SU-DHL-6 (cell line): Measurements from ENCODE around the gene APPL2.

Experiments used
- H2AFZ ChIP-seq: fragments of 200-600 bp; sonication (generic); 2 replicates; pipeline ENCODE4 v1.6.1; 2014; ENCODE audit warnings: low read depth, mild to moderate bottlenecking, moderate library complexity, mixed read lengths, antibody characterized with exemption, low read length; ENCODE audit not compliant: severe bottlenecking
- H3F3A ChIP-seq: fragments of 200-600 bp; shearing (Covaris generic); 2 replicates; pipeline ENCODE4 v1.6.0; 2016; ENCODE audit warnings: antibody characterized with exemption, mild to moderate bottlenecking; ENCODE audit not compliant: insufficient read depth
- H3K27ac ChIP-seq: fragments of 200-600 bp; sonication (generic); 2 replicates; pipeline ENCODE4 v1.5.1; 2016; ENCODE audit warnings: low read depth, mild to moderate bottlenecking, low read length, moderate library complexity, mixed read lengths
- H3K27me3 ChIP-seq: fragments of 200-600 bp; sonication (generic), shearing (Covaris generic); 2 replicates; pipeline ENCODE4 v1.6.0; 2014; ENCODE audit warnings: mild to moderate bottlenecking, low read length
- H3K36me3 ChIP-seq: fragments of 200-600 bp; sonication (generic); 2 replicates; pipeline ENCODE4 v1.6.1; 2014; ENCODE audit warnings: mild to moderate bottlenecking, low read length, mixed read lengths
- H3K4me2 ChIP-seq: fragments of 300-600, 200-600 bp; shearing (Covaris generic), sonication (generic); 2 replicates; pipeline ENCODE4 v1.6.0; 2014; ENCODE audit warnings: low read length, low read depth, mild to moderate bottlenecking; ENCODE audit not compliant: poor library complexity, severe bottlenecking
- H3K4me3 ChIP-seq: fragments of 200-600 bp; sonication (generic); 2 replicates; pipeline ENCODE4 v1.5.1; 2014; ENCODE audit warnings: antibody characterized with exemption, low read length, mild to moderate bottlenecking, mixed read lengths; ENCODE audit not compliant: insufficient read depth, poor library complexity, severe bottlenecking
- H3K79me2 ChIP-seq: fragments of 200-600 bp; sonication (generic); 2 replicates; pipeline ENCODE4 v1.6.1; 2014; ENCODE audit warnings: mild to moderate bottlenecking, low read length, moderate library complexity; ENCODE audit not compliant: insufficient read depth
- H3K9ac ChIP-seq: fragments of 200-600 bp; sonication (generic); 2 replicates; pipeline ENCODE4 v1.7.0; 2014; ENCODE audit warnings: mild to moderate bottlenecking, low read length
- H3K9me2 ChIP-seq: fragments of 200-600 bp; sonication (generic); replicated peaks from 2 replicates; pipeline ENCODE4 v1.6.1; 2014; ENCODE audit warnings: low read length; ENCODE audit not compliant: insufficient read depth
- H3K9me3 ChIP-seq: fragments of 200-600 bp; sonication (generic); 2 replicates; pipeline ENCODE4 v1.6.1; 2014; ENCODE audit warnings: low read length, mixed read lengths; ENCODE audit not compliant: insufficient read depth
- H4K20me1 ChIP-seq: fragments of 200-600 bp; sonication (generic); 2 replicates; pipeline ENCODE4 v1.6.1; 2014; ENCODE audit warnings: low read depth, mild to moderate bottlenecking, antibody characterized with exemption, low read length, moderate library complexity, mixed read lengths
- EZH2phosphoT487 ChIP-seq: fragments of 200-600 bp; sonication (generic), shearing (Covaris generic); conservative IDR thresholded peaks from 2 replicates; pipeline ENCODE4 v1.6.1; 2018; ENCODE audit warnings: mild to moderate bottlenecking, antibody characterized with exemption, low read length, moderate library complexity, mixed read lengths
- TF ChIP-seq, protein P1 (sequence below): fragments of 200-600 bp; sonication (generic); IDR thresholded peaks from one replicate; pipeline ENCODE4 v1.5.1; 2017; ENCODE audit warnings: antibody characterized with exemption, mild to moderate bottlenecking, low read length, moderate library complexity; ENCODE audit not compliant: insufficient read depth, poor library complexity, severe bottlenecking

Gene APPL2

DNA sequence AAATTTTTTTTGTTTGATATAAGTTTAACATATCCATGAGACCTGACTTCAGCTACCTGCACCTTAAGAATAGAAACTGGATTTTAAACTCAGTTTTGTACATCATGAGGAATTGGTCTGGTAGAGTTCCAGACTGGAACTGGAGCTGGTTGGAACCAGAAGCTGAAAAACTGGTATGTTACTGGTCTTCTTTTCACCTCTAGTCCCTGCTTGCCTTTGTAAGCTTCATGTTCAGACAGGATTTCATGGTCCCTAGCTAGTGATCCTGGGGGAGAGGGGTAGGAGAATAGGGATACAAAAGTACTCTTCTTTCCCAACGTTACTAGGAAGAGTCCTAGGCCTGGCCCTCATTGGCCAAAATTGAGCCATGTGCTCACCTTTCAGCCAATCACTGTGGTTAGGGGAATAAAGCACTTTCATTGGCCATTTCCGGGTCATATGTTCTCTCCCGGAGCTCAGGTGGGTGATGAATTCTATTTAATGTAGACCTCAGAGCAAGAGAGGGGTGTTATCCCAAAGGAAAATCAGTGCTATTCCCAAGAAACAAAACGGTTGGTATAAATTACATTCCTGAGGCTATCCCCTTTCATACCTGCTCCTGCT lies 36.9 kb upstream of the APPL2 start:
- H3K9me2 ChIP-seq = no peaks in the 10 kb centered on the region
- H3K27ac ChIP-seq = no peak overlapping the region
- no peak overlapping the region for H3K4me3 ChIP-seq
- no peaks in the 10 kb centered on the region for H4K20me1 ChIP-seq
- H3K79me2 ChIP-seq = no peaks in the 10 kb centered on the region
- H3K9ac ChIP-seq = no peak overlapping the region
- no peaks in the 10 kb centered on the region; the same call in 1 of the 2 replicates for H3K9me3 ChIP-seq
- H3K36me3 ChIP-seq = no peaks in the 10 kb centered on the region
- no peaks in the 10 kb centered on the region for H3K27me3 ChIP-seq
- no peak overlapping the region for H2AFZ ChIP-seq
- H3K4me2 ChIP-seq = no peak overlapping the region
- TF ChIP-seq, protein P1, sequence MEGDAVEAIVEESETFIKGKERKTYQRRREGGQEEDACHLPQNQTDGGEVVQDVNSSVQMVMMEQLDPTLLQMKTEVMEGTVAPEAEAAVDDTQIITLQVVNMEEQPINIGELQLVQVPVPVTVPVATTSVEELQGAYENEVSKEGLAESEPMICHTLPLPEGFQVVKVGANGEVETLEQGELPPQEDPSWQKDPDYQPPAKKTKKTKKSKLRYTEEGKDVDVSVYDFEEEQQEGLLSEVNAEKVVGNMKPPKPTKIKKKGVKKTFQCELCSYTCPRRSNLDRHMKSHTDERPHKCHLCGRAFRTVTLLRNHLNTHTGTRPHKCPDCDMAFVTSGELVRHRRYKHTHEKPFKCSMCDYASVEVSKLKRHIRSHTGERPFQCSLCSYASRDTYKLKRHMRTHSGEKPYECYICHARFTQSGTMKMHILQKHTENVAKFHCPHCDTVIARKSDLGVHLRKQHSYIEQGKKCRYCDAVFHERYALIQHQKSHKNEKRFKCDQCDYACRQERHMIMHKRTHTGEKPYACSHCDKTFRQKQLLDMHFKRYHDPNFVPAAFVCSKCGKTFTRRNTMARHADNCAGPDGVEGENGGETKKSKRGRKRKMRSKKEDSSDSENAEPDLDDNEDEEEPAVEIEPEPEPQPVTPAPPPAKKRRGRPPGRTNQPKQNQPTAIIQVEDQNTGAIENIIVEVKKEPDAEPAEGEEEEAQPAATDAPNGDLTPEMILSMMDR = no peak
- TF ChIP-seq EZH2phosphoT487 = no peak
- H3F3A ChIP-seq = no peaks in the 10 kb centered on the region

DNA sequence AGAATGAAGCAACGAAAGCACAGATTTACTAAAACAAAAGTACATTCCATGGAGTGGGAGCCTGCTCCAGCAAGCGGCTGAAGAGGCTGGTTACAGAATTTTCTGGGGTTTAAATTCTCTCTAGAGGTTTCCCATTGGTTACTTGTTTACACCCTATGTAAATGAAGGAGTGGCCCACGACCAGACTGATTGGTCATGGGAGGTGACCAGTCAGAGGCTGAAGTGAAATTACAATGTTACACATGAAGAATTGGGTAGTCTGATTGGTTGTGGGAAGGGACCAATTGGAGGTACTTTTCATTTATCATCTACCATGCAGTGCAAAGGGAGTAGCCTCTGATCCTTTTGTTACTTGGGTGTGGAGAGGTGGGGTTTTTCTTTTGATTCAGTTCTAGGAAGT lies 36.2 kb upstream of the APPL2 start:
- H3K9ac ChIP-seq = no peak overlapping the region
- H3K79me2 ChIP-seq = no peaks in the 10 kb centered on the region
- no peaks in the 10 kb centered on the region; the same call in 1 of the 2 replicates for H3K9me3 ChIP-seq
- TF ChIP-seq, protein P1 = no peak
- no peak for TF ChIP-seq EZH2phosphoT487
- H3F3A ChIP-seq = no peaks in the 10 kb centered on the region
- no peaks in the 10 kb centered on the region for H3K36me3 ChIP-seq
- H3K27ac ChIP-seq = no peak overlapping the region
- H2AFZ ChIP-seq = no peak overlapping the region
- no peak overlapping the region for H3K4me3 ChIP-seq
- no peaks in the 10 kb centered on the region for H3K9me2 ChIP-seq
- H4K20me1 ChIP-seq = no peaks in the 10 kb centered on the region
- H3K27me3 ChIP-seq = no peaks in the 10 kb centered on the region
- no peak overlapping the region for H3K4me2 ChIP-seq

DNA sequence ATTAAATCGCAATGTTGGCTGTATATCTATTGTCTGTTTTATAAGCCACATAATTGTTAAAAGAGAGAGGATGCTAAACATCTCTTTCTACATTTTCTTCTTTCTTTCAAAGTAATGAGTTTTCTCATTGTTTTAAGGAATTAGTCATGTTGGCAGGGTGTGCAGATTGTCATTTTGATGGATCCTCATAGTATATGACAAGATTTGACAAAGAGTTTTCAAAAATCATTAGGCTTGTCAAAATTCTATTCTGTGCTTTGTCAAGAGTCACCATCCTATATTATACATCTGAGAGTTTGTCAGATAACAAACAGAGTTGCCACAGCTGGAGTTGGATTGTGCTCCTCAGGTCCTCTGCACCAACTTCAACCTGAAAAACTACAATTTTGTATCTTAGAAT lies 35.4 kb upstream of the APPL2 start:
- Histone ChIP-seq H3K9me2 (no peaks in the 10 kb centered on the region), H3K9me3 (no peaks in the 10 kb centered on the region; the same call in 1 of the 2 replicates), H3K27me3 (no peaks in the 10 kb centered on the region), H3F3A (no peaks in the 10 kb centered on the region), H3K9ac (no peak overlapping the region), H3K4me3 (no peak overlapping the region), H2AFZ (no peak overlapping the region), H3K36me3 (no peaks in the 10 kb centered on the region), H3K27ac (no peak overlapping the region), H3K79me2 (no peaks in the 10 kb centered on the region), H4K20me1 (no peaks in the 10 kb centered on the region), H3K4me2 (no peak overlapping the region)
- TF ChIP-seq EZH2phosphoT487 = no peak
- TF ChIP-seq, protein P1 = no peak
